ENCODE results near the gene GGA2.
"Not testable (repeated sequence)": the region's sequence is repeated elsewhere in the genome, so short reads cannot be mapped to it uniquely, and the experiment has no call there.

The GGA2 gene, protein sequence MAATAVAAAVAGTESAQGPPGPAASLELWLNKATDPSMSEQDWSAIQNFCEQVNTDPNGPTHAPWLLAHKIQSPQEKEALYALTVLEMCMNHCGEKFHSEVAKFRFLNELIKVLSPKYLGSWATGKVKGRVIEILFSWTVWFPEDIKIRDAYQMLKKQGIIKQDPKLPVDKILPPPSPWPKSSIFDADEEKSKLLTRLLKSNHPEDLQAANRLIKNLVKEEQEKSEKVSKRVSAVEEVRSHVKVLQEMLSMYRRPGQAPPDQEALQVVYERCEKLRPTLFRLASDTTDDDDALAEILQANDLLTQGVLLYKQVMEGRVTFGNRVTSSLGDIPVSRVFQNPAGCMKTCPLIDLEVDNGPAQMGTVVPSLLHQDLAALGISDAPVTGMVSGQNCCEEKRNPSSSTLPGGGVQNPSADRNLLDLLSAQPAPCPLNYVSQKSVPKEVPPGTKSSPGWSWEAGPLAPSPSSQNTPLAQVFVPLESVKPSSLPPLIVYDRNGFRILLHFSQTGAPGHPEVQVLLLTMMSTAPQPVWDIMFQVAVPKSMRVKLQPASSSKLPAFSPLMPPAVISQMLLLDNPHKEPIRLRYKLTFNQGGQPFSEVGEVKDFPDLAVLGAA

DNA sequence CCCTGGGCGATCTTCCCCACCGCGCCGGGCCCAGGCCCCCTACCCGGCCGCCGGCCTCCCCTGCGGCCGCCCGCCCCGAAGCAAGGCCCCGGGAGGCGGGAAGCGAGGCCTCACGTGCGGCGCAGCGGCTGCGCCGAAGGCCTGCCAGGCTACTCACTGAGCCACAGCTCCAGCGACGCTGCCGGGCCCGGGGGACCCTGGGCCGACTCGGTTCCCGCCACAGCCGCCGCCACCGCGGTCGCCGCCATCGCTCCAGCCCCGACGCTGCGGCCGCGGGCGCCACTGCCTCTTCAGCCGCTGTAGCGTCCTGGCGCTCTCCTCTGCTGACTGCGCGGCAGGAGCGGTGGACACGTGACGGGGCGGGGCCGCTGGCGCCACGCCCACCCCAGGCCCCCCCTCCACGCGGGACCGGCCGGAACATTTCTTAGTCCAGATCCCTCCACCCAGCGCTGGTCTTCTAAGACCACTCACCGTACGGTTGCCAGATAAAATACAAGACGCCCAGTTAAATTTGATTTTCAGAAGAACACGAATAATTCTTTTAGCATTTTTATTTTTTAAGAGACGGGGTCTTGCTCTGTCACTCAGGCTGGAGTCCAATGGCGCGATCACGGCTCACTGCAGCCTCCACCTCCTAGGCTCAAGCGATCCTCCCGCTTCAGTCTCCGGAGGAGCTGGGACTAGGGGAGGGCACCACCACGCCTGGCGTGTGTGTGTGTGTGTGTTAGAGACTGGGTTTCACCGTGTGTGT lies at the start of gene GGA2:
Gene GGA2, minus strand, starts transcription at position 331 of the 751 bp plus-strand sequence. Its CDS starts 83 bp downstream, at position 248.
- H3K9ac ChIP-seq (ENCODE audit: low read depth, low read length) = peak within 1 kb of the TSS; percentile 84
- H3K4me3 ChIP-seq (ENCODE audit: low read length) = peak within 1 kb of the TSS; percentile 90
- peaks cover 12% of the 10 kb centered on the region; the same call in 1 of the 2 replicates for H3K36me3 ChIP-seq (ENCODE audit: insufficient read depth, low read depth, low read length)
- no peak within 1 kb of the TSS for H3K27ac ChIP-seq (ENCODE audit: low read length)
- H3K9me3 ChIP-seq (ENCODE audit: insufficient read depth, low read depth, low read length) = no peaks in the 10 kb centered on the region
- no peaks in the 10 kb centered on the region for H3K27me3 ChIP-seq (ENCODE audit: insufficient read depth, low read length)
- H3K4me1 ChIP-seq (ENCODE audit: insufficient read depth, low read length) = peaks cover 13% of the 10 kb centered on the region

DNA sequence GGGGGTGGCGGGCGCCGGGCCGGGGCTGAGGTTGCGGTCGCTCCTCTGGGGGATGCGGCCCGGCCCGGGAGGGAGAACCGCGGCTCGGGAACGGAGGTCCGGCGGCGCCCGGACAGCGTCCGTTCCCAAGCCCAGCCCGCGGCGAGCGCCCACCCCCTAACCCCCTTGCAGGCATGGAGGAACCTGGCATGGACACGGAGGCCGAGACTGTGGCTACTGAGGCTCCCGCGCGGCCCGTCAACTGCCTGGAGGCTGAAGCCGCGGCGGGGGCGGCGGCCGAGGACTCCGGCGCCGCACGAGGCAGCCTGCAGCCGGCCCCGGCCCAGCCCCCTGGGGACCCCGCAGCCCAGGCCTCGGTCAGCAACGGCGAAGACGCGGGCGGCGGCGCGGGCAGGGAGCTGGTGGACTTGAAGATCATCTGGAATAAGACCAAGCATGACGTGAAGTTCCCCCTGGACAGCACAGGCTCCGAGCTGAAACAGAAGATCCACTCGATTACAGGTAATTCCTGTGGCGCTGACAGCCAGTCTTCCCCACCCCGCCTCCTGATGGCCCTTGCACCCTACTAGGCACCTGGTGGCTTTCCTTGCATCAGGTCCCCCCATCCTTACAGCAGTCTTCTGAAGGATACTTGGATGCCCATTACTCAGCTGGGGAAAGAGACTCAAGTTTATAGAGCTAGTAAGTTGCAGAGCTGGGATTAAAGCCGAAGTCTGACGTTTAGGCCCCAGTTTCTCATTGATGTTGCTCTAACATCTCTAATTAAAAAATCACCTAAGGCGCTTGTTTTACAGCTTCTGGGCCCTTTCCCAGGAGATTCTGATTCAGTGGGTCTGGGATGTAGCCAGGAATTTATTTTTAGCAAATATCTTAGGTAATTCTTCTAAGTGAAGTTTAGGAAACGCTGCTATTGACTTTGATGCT lies 47.7 kb upstream of the GGA2 start:
- Histone ChIP-seq H3K36me3 (ENCODE audit: insufficient read depth, low read depth, low read length) (peaks cover 55% of the 10 kb centered on the region), H3K9ac (ENCODE audit: low read depth, low read length) (peak overlapping the region; percentile 84), H3K9me3 (ENCODE audit: insufficient read depth, low read depth, low read length) (no peaks in the 10 kb centered on the region), H3K27ac (ENCODE audit: low read length) (peak overlapping the region; percentile 44), H3K27me3 (ENCODE audit: insufficient read depth, low read length) (no peaks in the 10 kb centered on the region), H3K4me1 (ENCODE audit: insufficient read depth, low read length) (no peaks in the 10 kb centered on the region), H3K4me3 (ENCODE audit: low read length) (peak overlapping the region; percentile 92)

DNA sequence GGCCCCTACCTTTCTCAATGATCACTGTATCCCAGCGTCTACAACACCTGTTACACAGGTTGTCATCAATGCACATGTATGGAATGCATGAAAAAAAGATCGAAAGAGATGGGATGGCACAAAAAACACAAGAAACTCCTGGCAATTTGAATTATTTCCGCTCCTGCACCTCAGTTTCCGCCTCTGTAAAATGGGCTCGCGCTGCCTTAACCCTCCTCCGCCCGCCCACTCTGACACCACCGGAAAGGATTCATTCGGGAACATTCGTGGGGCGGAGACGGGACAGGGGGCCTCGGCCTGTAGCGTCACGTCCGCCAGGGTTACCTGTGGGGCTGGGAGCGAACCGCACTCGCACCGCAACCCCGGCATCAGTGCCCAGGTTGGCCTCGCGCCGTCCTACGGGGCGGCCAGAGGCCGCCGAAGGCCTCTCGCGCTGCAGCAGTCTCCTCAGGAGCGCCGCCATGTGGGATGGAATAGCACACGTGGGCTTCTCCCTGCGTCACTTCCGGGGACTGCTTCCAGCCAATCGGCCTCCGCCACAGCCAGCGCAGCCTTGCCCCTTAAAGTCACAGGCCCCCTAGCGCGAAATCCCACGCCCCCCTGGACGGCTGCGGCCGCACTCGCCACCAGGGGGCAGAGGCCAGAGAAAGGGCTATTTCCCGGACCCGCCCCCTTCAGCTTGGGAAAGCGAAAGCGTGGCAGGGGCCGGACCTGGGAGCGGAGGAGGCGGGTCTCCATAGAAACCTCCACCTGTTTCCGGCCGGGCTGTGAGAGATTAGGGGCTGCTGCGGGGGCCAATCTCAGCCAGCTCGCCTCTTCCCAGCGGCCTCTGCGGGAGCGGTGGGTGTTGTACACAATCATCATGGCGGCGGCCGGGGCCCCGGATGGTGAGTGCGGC lies 46.8 kb upstream of the GGA2 start, which contains the start of the genes EARS2 and UBFD1:
Gene EARS2, minus strand, starts transcription at position 470 of the 898 bp plus-strand sequence. Its CDS starts 7 bp downstream, at position 463.
Gene UBFD1, plus strand, starts transcription at position 847 of the 898 bp plus-strand sequence. Its CDS starts 16 bp downstream, at position 863.
- Histone ChIP-seq H3K4me1 (ENCODE audit: insufficient read depth, low read length) (no peaks in the 10 kb centered on the region), H3K27ac (ENCODE audit: low read length) (peak within 1 kb of the TSS; percentile 44), H3K9ac (ENCODE audit: low read depth, low read length) (peak within 1 kb of the TSS; percentile 84), H3K4me3 (ENCODE audit: low read length) (peak within 1 kb of the TSS; percentile 92), H3K36me3 (ENCODE audit: insufficient read depth, low read depth, low read length) (peaks cover 55% of the 10 kb centered on the region), H3K9me3 (ENCODE audit: insufficient read depth, low read depth, low read length) (no peaks in the 10 kb centered on the region), H3K27me3 (ENCODE audit: insufficient read depth, low read length) (no peaks in the 10 kb centered on the region)

DNA sequence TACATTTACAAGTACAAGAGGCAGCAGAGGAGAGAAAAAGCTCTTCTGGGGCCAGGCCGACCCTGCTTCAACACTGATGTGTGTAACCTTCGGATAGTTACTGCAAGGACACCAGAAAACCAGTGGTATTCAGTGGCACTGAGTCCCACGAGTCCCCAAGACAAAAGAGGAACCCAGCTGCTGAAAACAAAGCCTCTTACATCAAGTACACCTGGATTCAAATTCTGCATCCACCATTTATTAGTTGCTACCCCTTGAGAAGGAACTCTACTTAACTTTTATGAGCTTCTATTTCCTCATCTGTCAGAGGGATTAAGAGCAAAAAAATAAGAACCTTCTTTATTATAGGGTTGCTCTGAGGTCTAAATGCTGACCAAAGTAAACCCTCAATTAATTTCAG lies 44.2 kb upstream of the GGA2 start:
- no peaks in the 10 kb centered on the region for H3K4me1 ChIP-seq (ENCODE audit: insufficient read depth, low read length)
- H3K9ac ChIP-seq (ENCODE audit: low read depth, low read length) = no peak overlapping the region
- no peak overlapping the region for H3K4me3 ChIP-seq (ENCODE audit: low read length)
- peaks cover 55% of the 10 kb centered on the region for H3K36me3 ChIP-seq (ENCODE audit: insufficient read depth, low read depth, low read length)
- H3K9me3 ChIP-seq (ENCODE audit: insufficient read depth, low read depth, low read length) = no peaks in the 10 kb centered on the region
- H3K27me3 ChIP-seq (ENCODE audit: insufficient read depth, low read length) = no peaks in the 10 kb centered on the region
- H3K27ac ChIP-seq (ENCODE audit: low read length) = no peak overlapping the region

DNA sequence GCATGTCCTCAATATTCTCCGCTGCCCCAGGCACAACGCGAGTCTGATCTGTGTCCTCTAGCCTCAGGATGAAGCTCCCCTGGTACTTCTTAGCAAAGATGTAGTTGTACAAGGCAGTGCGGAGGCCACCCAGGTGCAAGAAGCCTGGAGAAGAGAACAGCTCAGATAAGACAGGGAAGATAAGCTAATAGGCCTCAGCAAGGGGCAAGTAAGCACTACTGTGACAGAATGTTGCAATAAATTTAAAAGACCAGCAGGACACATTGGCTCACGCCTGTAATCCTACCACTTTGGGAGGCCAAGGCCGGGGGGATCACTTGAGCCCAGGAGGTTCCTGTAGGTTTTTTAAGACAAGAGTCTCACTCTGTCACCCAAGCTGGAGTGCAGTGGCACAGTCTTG lies 41.9 kb upstream of the GGA2 start:
- no peak overlapping the region for H3K9ac ChIP-seq (ENCODE audit: low read depth, low read length)
- no peak overlapping the region for H3K27ac ChIP-seq (ENCODE audit: low read length)
- peaks cover 63% of the 10 kb centered on the region for H3K36me3 ChIP-seq (ENCODE audit: insufficient read depth, low read depth, low read length)
- H3K4me1 ChIP-seq (ENCODE audit: insufficient read depth, low read length) = no peaks in the 10 kb centered on the region
- H3K4me3 ChIP-seq (ENCODE audit: low read length) = no peak overlapping the region
- H3K27me3 ChIP-seq (ENCODE audit: insufficient read depth, low read length) = no peaks in the 10 kb centered on the region
- no peaks in the 10 kb centered on the region for H3K9me3 ChIP-seq (ENCODE audit: insufficient read depth, low read depth, low read length)

DNA sequence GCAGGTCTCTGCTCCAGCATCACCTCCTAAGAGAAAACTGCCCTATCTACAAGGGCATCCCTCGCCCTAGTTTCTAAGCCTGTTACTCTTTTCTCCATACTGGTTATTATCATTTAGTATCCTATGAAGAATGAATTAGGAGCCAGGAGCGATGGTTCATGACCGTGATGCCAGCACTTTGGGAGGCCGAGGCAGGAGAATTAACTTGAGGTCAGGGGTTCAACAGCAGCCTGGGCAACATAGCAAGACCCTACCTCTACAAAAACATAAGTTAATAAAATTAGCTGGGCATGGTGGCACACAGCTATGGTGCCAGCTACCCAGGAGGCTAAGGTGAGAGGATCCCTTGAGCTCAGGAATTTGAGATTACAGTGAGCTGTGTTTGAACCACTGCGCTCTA lies 39.6 kb upstream of the GGA2 start:
- Histone ChIP-seq H3K27ac (ENCODE audit: low read length) (no peak overlapping the region), H3K9ac (ENCODE audit: low read depth, low read length) (no peak overlapping the region), H3K4me3 (ENCODE audit: low read length) (no peak overlapping the region), H3K4me1 (ENCODE audit: insufficient read depth, low read length) (no peaks in the 10 kb centered on the region), H3K27me3 (ENCODE audit: insufficient read depth, low read length) (no peaks in the 10 kb centered on the region), H3K36me3 (ENCODE audit: insufficient read depth, low read depth, low read length) (peaks cover 84% of the 10 kb centered on the region), H3K9me3 (ENCODE audit: insufficient read depth, low read depth, low read length) (no peaks in the 10 kb centered on the region)

DNA sequence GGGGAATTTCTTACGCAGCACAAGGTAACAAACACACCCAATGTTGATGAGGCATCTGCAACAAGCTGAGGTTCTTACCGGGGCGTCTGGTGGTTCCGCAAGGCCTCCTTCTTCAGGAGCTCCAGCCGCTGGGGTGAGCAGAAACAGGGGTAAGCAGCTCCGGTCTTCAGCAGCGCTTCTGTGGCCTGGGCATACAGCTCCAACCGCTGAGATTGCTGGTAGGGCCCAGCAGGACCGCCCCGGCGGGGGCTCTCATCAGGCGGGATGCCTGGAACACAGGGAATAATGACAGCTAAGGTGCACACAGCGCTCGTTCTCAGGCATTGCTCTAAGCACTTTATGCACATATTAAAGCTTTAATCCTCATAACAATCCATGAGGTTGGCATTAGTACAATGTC lies 34.1 kb upstream of the GGA2 start:
- Histone ChIP-seq H3K27ac (ENCODE audit: low read length) (no peak overlapping the region), H3K36me3 (ENCODE audit: insufficient read depth, low read depth, low read length) (peaks cover 85% of the 10 kb centered on the region), H3K27me3 (ENCODE audit: insufficient read depth, low read length) (no peaks in the 10 kb centered on the region), H3K9me3 (ENCODE audit: insufficient read depth, low read depth, low read length) (no peaks in the 10 kb centered on the region), H3K4me1 (ENCODE audit: insufficient read depth, low read length) (no peaks in the 10 kb centered on the region), H3K4me3 (ENCODE audit: low read length) (no peak overlapping the region), H3K9ac (ENCODE audit: low read depth, low read length) (no peak overlapping the region)

DNA sequence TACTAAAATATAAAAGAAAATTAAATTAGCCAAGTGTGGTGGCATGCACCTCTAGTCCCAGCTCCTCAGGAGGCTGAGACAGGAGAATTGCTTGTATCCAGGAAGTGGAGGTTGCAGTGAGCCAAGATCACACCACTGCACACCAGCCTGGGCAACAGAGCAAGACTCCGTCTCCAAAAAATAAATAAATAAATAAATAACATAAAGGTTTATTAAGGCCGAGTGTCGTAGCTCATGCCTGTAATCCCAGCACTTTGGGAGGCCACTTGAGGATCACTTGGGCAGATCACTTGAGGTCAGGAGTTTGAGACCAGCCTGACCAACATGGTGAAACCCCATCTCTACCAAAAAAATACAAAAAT lies 30.5 kb upstream of the GGA2 start:
- H3K27ac ChIP-seq (ENCODE audit: low read length); H3K27me3 ChIP-seq (ENCODE audit: insufficient read depth, low read length): not testable (repeated sequence)
- H3K36me3 ChIP-seq (ENCODE audit: insufficient read depth, low read depth, low read length) = peaks cover 86% of the 10 kb centered on the region

DNA sequence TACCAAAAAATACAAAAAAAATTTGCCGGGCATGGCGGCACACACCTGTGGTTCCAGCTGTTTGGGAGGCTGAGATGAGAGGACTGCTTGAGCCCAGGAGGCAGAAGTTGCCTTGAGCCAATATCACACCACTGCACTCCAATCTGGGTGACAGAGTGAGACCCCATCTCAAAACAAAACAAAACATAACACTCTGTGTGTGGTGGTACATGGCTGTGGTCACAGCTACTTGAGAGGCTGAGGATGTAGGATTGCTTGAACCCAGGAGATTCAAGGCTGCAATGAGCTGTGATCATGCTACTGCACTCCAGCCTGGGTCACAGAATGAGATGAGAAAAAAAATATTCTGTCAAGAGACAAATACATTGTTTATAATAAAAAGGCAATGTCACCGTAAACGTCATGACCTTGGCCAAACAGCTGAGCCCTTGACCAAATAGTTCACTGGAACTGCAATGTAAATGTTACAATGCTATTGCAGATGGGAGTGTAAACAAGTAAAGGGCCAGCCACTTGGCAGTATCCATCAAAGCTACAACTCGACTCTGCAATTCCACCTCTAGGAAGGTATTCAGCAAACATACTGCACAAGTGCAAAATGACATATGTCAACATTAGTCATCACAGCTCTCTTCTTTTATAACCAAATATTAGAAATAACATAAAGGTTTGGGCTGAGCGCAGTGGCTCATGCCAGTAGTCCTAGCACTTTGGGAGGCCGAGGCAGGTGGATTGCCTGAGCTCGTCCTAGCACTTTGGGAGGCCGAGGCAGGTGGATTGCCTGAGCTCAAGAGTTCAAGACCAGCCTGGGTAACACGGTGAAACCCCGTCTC lies 29.9 kb upstream of the GGA2 start:
- Histone ChIP-seq H3K36me3 (ENCODE audit: insufficient read depth, low read depth, low read length) (peaks cover 86% of the 10 kb centered on the region), H3K9ac (ENCODE audit: low read depth, low read length) (no peak overlapping the region), H3K4me1 (ENCODE audit: insufficient read depth, low read length) (no peaks in the 10 kb centered on the region), H3K9me3 (ENCODE audit: insufficient read depth, low read depth, low read length) (no peaks in the 10 kb centered on the region), H3K27ac (ENCODE audit: low read length) (no peak overlapping the region), H3K27me3 (ENCODE audit: insufficient read depth, low read length) (no peaks in the 10 kb centered on the region), H3K4me3 (ENCODE audit: low read length) (no peak overlapping the region)

More for the DNA sequence above, 30.5 kb upstream of the GGA2 start:
- not testable (repeated sequence) for H3K4me1 ChIP-seq (ENCODE audit: insufficient read depth, low read length); H3K4me3 ChIP-seq (ENCODE audit: low read length); H3K9me3 ChIP-seq (ENCODE audit: insufficient read depth, low read depth, low read length); H3K9ac ChIP-seq (ENCODE audit: low read depth, low read length)

DNA sequence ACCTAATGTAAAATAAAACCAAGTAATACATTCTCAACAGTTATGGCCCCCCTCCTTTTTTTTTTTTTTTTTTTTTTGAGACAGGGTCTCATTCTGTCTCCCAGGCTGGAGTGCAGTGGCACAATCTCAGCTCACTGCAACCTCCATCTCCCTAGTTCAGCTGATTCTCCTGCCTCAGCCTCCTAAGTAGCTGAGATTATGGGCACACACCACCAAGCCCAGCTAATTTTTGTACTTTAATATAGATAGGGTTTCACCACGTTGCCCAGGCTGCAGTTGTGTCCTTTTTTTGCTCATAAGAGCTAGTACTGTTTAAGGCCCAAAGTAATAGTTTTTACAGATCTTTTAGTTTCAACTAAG lies 28.6 kb upstream of the GGA2 start:
- Histone ChIP-seq H3K27ac (ENCODE audit: low read length) (no peak overlapping the region), H3K9ac (ENCODE audit: low read depth, low read length) (no peak overlapping the region)

More for the DNA sequence above, 28.6 kb upstream of the GGA2 start:
- peaks cover 89% of the 10 kb centered on the region for H3K36me3 ChIP-seq (ENCODE audit: insufficient read depth, low read depth, low read length)
- no peak overlapping the region for H3K4me3 ChIP-seq (ENCODE audit: low read length)
- H3K27me3 ChIP-seq (ENCODE audit: insufficient read depth, low read length) = no peaks in the 10 kb centered on the region
- H3K4me1 ChIP-seq (ENCODE audit: insufficient read depth, low read length) = no peaks in the 10 kb centered on the region
- no peaks in the 10 kb centered on the region for H3K9me3 ChIP-seq (ENCODE audit: insufficient read depth, low read depth, low read length)

All from iPS-20b (cell line).